K562 (cell line): ENCODE data around the gene HOGA1. TPM values are rescaled to one million over a fixed set of nuclear protein-coding genes. Genes with fewer than 3 reads are reported as not detected.

ENCODE experiments used
- ATF6 ChIP-seq: sonication (generic); formaldehyde crosslinking; IDR thresholded peaks from 2 replicates; pipeline ENCODE4 v1.4.0; 2020; ENCODE audit warnings: mild to moderate bottlenecking, missing genetic modification reagents
- BMI1 ChIP-seq: fragments of 150-350 bp; IDR thresholded peaks from 2 replicates; pipeline ENCODE4 v1.6.1; 2014; ENCODE audit warnings: low read length
- CREB3 ChIP-seq: fragments of 450-650 bp; conservative IDR thresholded peaks from 2 replicates; pipeline ENCODE4 v1.6.1; 2016; ENCODE audit warnings: missing genetic modification characterization, low read depth, mild to moderate bottlenecking, missing compliant biosample characterization, moderate library complexity
- CXXC5 ChIP-seq: fragments of 250-450 bp; sonication (Bioruptor Pico); IDR thresholded peaks from 2 replicates; pipeline ENCODE4 v1.8.0; 2022; ENCODE audit warnings: inconsistent platforms, mild to moderate bottlenecking, moderate library complexity
- EGR1 ChIP-seq: fragments of 450-650 bp; conservative IDR thresholded peaks from 2 replicates; pipeline ENCODE4 v1.6.1; 2017; ENCODE audit warnings: mild to moderate bottlenecking
- IFI16 ChIP-seq: fragments of 250-450 bp; sonication (Bioruptor Pico); IDR thresholded peaks from 2 replicates; pipeline ENCODE4 v2.1.2; 2022; ENCODE audit warnings: mild to moderate bottlenecking, inconsistent platforms
- KDM1A ChIP-seq, 2 experiments: fragments of 450-650 bp; IDR thresholded peaks; 2 replicates each; pipeline ENCODE4 v1.6.1; 2016; ENCODE audit warnings: mild to moderate bottlenecking in 2 of 2
- KDM5B ChIP-seq: fragments of 200-600 bp; sonication (generic); IDR thresholded peaks from 2 replicates; pipeline ENCODE4 v1.6.1; 2012; ENCODE audit warnings: low read depth, mild to moderate bottlenecking, moderate library complexity, low read length, control low read depth, inconsistent platforms; ENCODE audit not compliant: insufficient replicate concordance
- MAZ ChIP-seq, 2 experiments: fragments of 450-650 bp in 1 of 2; sonication (generic) in 1 of 2; formaldehyde crosslinking; IDR thresholded peaks in 1 of 2; conservative IDR thresholded peaks in 1 of 2; 2 replicates each; pipeline versions ENCODE4 v1.4.0 to v1.5.0; 2020; ENCODE audit warnings: mild to moderate bottlenecking in 1 of 2, missing genetic modification reagents in 1 of 2
- MBD2 ChIP-seq: sonication (generic); IDR thresholded peaks from 2 replicates; pipeline ENCODE4 v1.6.1; 2016; ENCODE audit warnings: low read depth, borderline replicate concordance
- NFIX ChIP-seq: fragments of 250-450 bp; sonication (Bioruptor Pico); IDR thresholded peaks from 2 replicates; pipeline ENCODE4 v1.4.0; 2020; ENCODE audit warnings: low read depth, mild to moderate bottlenecking, moderate library complexity
- PRDM10 ChIP-seq: fragments of 450-650 bp; IDR thresholded peaks from 2 replicates; pipeline ENCODE4 v1.6.1; 2018; ENCODE audit not compliant: partially characterized antibody
- RCOR1 ChIP-seq, 2 experiments: IDR thresholded peaks; 2 replicates each; pipeline ENCODE4 v1.6.1; 2012; ENCODE audit warnings: low read depth in 2 of 2, low read length in 2 of 2, borderline replicate concordance in 1 of 2, improper control_type of control experiment in 1 of 2
- YY1 ChIP-seq, 3 experiments: IDR thresholded peaks; 2 replicates each; pipeline ENCODE4 v1.6.1; 2011; ENCODE audit warnings: low read length in 2 of 3, mild to moderate bottlenecking in 2 of 3, moderate library complexity in 2 of 3, borderline replicate concordance in 1 of 3, control low read depth in 1 of 3, low read depth in 1 of 3; ENCODE audit not compliant: insufficient read depth in 3 of 3, insufficient replicate concordance in 2 of 3, control insufficient read depth in 1 of 3, insufficient read length in 1 of 3; ENCODE audit errors: extremely low read depth in 1 of 3
- polyA plus RNA-seq, 8 experiments: library from polyadenylated mRNA; depleted of rRNA in 4 of 8; stranded (reverse) in 5 of 8; unstranded in 3 of 8; fragments of >200 nt; fragmentation: Nextera tagmentation in 2 of 8; fragmentation: Illumina TruSeq in 1 of 8; extraction: Ambion mirVana in 2 of 8; extraction: Trizol in 1 of 8; gene quantifications; 2 replicates each; pipeline versions ENCODE4 v1.2.1 to v1.2.3, GENCODE V29; 2011 to 2014; ENCODE audit warnings: inconsistent platforms in 1 of 8, missing spikeins in 1 of 8
- total RNA-seq, 7 experiments: library from RNA; depleted of rRNA in 6 of 7; stranded (reverse); fragments of >200 nt in 6 of 7; fragmentation: Illumina TruSeq in 2 of 7; extraction: Trizol in 2 of 7; gene quantifications; 2 replicates each; pipeline versions ENCODE4 v1.2.1 to v1.2.3, GENCODE V29; 2011 to 2021; ENCODE audit warnings: low replicate concordance in 1 of 7

HOGA1 gene
- total and polyA plus RNA-seq, 9 of the 15 experiments (the other 6 are each of a cell fraction or from before 2014, with no cell fraction given) = not detected

- no peak for TF ChIP-seq ATF6 (CRISPR knock-in tag)
- no peak for TF ChIP-seq NFIX (CRISPR knock-in tag)
- TF ChIP-seq CREB3 (tag) = no peak
- peak; percentile 85 for TF ChIP-seq BMI1
- 0 out of 2 replicates have a peak, but pooled peaks have one; percentile 18 for TF ChIP-seq EGR1
- TF ChIP-seq YY1 (IDR thresholded peaks at IDR 0.05; ENCODE audit: borderline replicate concordance in 1 of 3, control insufficient read depth in 1 of 3, extremely low read depth in 1 of 3, insufficient read depth in 3 of 3, insufficient read length in 1 of 3, insufficient replicate concordance in 2 of 3, low read depth in 1 of 3, low read length in 2 of 3) = peak; percentile 97 to 99 (median 99)
- TF ChIP-seq CXXC5 = peak; percentile 75
- no peak for TF ChIP-seq KDM5B
- no peak for TF ChIP-seq IFI16 (CRISPR knock-in tag)
- TF ChIP-seq MAZ (CRISPR knock-in tag; conservative IDR thresholded peaks at IDR 0.05 in 1 of 2, IDR thresholded peaks at IDR 0.05 in 1 of 2) = no peak
- TF ChIP-seq RCOR1 (IDR thresholded peaks at IDR 0.05; ENCODE audit: borderline replicate concordance in 1 of 2, low read depth in 2 of 2, low read length in 2 of 2) = no peak
- TF ChIP-seq PRDM10 = peak; percentile 95
- peak; percentile 100 for TF ChIP-seq MBD2
- TF ChIP-seq KDM1A (IDR thresholded peaks at IDR 0.05) = no peak
These were observed 49.0 kb downstream of the HOGA1 start, which contains the start of gene MORN4 (continued) for GRCh38 chr10:97632949-97633884.
